HG02571 (cell line): ENCODE data around the gene CXCL12.

ENCODE experiments used
- ATAC-seq: cut with Tn5 transposase; IDR thresholded peaks from one replicate; pipeline ENCODE4 v1.9.1; 2021; ENCODE audit warnings: mild to moderate bottlenecking, moderate library complexity; ENCODE audit not compliant: unreplicated experiment

The CXCL12 gene

DNA sequence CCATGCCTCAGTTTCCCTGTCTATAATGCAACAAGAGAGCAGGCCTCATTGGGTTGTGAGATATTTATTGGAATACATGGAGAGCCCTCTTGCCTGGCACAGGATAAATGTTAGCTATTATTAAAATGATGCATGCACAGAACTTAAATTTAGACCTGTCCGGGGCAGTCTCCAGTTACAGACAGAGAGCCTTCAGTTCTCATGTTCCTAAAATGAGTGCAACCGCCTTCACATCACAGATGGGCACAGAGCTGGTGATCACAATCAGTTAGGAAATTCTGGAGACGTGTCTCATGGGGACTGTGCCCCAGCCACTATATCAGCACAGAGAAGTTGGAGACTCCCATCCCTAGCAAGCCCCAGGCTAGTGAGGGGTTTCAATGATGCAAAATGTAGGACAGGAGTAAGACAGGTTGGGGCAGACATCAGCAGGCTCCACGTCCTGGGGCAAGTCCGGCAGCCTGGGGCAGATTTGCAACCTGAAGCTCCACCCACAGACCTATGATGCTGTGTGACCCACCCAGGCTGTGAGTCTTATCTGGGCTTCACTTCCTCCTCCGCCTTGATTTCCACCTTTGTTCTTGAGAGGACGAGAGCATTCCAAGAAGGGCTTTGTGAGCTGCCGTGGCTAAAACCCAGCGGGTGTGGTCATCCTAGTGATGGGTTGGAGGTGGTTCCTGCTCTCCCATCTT, 49.4 kb downstream of the CXCL12 start:
- ATAC-seq = no peak

DNA sequence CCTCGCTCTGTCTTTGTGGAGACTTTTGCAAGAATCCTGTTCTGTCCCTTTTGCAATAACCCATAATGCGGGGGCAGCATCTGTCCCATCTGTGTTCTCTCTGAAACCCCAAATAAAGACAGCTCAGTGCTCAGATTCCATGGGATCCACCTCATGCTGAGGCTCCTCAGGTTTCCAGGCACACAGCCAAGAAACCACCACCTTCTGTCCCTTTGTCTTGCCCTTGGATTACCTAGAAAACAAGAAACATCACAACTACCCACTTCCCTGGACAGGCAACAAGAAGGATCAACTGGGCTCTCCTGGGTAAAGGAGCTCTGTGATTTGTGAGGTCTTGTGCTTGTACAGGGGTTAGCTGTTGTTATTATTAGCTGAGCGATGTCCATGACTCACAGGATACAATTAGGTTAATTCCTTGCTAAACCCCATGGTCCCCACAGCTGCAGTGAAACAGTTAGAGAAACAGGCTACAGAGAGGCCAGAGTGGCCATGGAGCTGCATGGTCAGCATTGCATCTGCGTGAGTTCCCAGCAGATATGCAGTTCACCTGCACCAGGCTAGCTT, 50.2 kb downstream of the CXCL12 start:
- ATAC-seq = no peak

DNA sequence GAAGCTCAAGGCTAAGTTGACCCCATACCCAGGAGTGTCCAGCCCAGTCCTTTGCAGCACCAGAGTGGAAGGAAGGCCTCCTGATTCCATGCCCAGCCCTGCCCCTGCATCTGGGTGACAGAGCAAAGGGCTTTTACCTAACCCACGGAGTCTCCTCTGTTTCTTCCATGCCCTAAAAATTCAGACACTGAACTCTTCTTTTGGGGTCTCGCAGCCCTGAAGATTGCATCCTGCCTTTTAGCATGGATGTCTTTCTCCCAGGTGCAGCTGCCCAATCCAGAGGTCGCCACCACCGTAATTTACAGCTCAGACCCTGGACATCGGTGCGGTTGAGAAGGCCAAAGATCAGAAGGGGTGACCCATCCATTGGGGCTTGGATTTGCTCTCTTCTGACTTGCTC, 50.8 kb downstream of the CXCL12 start:
- ATAC-seq = no peak

DNA sequence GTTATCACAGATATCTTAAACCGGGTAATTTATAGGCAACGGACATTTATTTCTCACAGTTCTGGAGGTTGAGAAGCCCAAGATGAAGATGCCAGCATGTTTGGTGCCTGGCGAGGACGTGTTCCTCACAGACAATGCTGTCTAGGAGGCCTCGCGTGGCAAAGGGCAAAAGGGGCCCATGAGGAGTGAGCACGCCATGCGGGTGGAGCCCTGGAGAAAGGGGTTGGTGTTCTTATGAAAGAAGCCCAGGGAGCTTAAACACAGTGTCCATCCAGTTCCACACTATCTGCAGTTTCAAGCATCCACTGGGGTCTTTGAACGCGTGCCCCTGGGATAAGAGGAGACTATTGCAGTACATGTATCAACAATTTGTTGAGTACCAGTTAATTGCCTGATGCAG, 51.4 kb downstream of the CXCL12 start:
- ATAC-seq = no peak

DNA sequence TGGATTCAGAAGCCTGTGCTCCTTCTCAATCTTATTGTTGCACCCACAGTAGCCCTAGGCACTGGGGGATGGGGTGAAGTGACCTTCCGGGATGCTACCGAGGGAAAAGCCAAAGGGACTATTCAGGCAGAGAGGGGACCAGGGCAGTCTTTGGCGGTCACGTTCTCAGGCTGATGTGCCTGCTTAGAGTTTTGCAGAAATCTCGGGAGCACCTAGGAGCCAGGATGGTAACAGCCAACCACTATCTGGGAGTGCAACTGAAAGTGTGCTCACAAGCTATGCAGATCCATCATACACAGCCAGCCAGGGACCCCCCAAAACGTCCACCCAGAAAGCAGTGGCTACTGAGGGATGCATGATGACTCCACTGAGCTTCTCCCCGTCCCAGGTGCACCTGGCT, 52.4 kb downstream of the CXCL12 start:
- no peak for ATAC-seq

DNA sequence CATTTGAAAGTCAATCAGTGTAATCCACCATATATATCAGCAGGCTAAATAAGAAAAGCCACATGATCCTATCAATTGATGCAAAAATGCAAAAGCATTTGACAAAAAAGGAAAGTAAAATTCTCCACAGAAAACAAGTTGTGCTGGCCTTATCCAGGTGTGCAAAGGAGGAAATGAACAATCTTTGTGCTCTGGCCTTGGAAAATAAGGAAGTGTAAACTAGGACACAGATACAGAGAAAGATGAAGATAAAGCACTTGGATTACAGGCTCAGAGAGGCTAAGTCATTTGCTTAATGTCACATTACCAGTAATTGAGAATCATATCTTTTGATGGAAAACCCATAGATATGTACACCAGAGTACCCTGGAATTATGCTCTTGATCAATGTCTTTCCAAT, 54.5 kb downstream of the CXCL12 start:
- no peak for ATAC-seq

DNA sequence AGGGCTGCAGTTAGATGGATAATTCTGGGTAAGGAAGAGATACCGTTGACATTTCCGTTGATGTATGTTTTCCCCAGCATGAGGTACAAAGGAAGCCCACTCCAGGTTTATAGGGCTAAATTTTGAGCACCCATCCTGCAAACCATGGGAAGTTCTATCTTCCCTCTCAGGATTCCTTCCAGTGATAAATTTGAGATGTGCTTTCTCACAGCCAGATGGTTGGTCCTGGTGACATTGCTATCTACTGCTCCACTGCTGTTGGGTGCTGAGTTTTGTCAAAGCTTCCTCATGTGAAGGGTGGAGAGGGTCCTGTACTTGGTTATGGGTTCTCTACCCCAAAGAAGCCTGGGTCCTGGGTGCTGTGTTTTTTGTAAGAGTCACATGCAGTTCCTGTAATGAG, 57.4 kb downstream of the CXCL12 start:
- no peak for ATAC-seq
